ENCODE results near the gene KIF6.

KIF6 gene

DNA sequence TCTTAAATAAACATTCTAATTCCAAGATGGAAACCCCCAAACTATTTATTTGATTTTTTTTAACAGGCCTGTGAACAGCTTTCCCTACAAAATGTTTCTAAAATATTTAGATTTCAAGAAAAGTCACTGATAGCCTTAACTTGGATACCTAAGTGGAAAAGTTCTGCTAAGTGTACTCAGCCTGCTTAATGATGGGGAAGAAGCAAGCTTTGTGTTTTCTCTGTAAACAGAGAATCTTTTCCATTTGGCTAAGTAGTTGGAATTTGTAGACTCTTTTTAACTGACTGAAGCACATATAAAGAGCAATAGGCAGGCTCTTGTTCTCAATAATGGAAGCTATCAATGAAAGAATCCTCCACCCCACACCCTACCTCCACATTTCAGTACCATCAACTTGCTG is 108.2 kb downstream of the KIF6 start:
- Histone ChIP-seq H3K9me3 (ENCODE audit: low read length) (no peaks in the 10 kb centered on the region), H2AFZ (ENCODE audit: low read length) (no peak overlapping the region), H3K27me3 (ENCODE audit: insufficient read depth, low read length) (no peaks in the 10 kb centered on the region), H3K79me2 (ENCODE audit: insufficient read depth, low read length) (no peaks in the 10 kb centered on the region), H3K4me1 (ENCODE audit: insufficient read depth, low read length, severe bottlenecking) (no peaks in the 10 kb centered on the region), H3K36me3 (ENCODE audit: insufficient read depth, low read length) (no peaks in the 10 kb centered on the region), H4K20me1 (ENCODE audit: insufficient read depth, low read length) (no peaks in the 10 kb centered on the region), H3K9me2 (ENCODE audit: low read depth, low read length) (no peaks in the 10 kb centered on the region), H3K9ac (ENCODE audit: low read length) (no peak overlapping the region), H3F3A (ENCODE audit: insufficient read depth, low read length) (no peaks in the 10 kb centered on the region), H3K4me2 (ENCODE audit: low read length) (no peak overlapping the region), H3K4me3 (ENCODE audit: low read depth, low read length, poor library complexity, severe bottlenecking) (no peak overlapping the region), H3K27ac (ENCODE audit: low read depth, low read length, poor library complexity, severe bottlenecking) (no peak overlapping the region)
- no peak for TF ChIP-seq EZH2 (IDR thresholded peaks at IDR 0.05; ENCODE audit: borderline replicate concordance, low read length)
- TF ChIP-seq, protein P1, sequence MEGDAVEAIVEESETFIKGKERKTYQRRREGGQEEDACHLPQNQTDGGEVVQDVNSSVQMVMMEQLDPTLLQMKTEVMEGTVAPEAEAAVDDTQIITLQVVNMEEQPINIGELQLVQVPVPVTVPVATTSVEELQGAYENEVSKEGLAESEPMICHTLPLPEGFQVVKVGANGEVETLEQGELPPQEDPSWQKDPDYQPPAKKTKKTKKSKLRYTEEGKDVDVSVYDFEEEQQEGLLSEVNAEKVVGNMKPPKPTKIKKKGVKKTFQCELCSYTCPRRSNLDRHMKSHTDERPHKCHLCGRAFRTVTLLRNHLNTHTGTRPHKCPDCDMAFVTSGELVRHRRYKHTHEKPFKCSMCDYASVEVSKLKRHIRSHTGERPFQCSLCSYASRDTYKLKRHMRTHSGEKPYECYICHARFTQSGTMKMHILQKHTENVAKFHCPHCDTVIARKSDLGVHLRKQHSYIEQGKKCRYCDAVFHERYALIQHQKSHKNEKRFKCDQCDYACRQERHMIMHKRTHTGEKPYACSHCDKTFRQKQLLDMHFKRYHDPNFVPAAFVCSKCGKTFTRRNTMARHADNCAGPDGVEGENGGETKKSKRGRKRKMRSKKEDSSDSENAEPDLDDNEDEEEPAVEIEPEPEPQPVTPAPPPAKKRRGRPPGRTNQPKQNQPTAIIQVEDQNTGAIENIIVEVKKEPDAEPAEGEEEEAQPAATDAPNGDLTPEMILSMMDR (IDR thresholded peaks at IDR 0.05; ENCODE audit: low read length): no peak

DNA sequence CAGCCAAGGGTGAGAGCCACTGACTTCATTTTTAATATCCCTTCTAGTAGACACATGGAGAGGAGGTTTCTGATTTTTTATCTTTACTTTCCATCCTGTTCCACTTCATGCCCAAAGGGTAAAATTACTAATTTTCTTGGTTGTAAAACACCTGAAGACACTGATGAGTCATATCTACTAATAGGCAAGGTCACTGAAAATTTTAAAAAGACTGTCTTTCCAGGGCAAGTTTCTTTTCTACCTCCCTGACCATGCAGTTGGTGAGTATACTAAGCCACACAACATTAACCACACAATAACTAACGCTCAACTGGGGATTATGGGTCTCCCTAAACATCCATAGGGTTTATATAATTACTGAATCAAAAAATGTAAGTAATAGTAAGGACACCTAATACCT is 109.6 kb downstream of the KIF6 start:
- no peak overlapping the region for H3K9ac ChIP-seq (ENCODE audit: low read length)
- H4K20me1 ChIP-seq (ENCODE audit: insufficient read depth, low read length): no peaks in the 10 kb centered on the region
- no peaks in the 10 kb centered on the region for H3K9me2 ChIP-seq (ENCODE audit: low read depth, low read length)
- H3K79me2 ChIP-seq (ENCODE audit: insufficient read depth, low read length): no peaks in the 10 kb centered on the region
- no peaks in the 10 kb centered on the region for H3K36me3 ChIP-seq (ENCODE audit: insufficient read depth, low read length)
- TF ChIP-seq EZH2 (IDR thresholded peaks at IDR 0.05; ENCODE audit: borderline replicate concordance, low read length): no peak
- TF ChIP-seq, protein P1 (IDR thresholded peaks at IDR 0.05; ENCODE audit: low read length): no peak
- H3K4me3 ChIP-seq (ENCODE audit: low read depth, low read length, poor library complexity, severe bottlenecking): no peak overlapping the region
- H3K27ac ChIP-seq (ENCODE audit: low read depth, low read length, poor library complexity, severe bottlenecking): no peak overlapping the region
- no peak overlapping the region for H2AFZ ChIP-seq (ENCODE audit: low read length)
- no peaks in the 10 kb centered on the region for H3K9me3 ChIP-seq (ENCODE audit: low read length)
- no peaks in the 10 kb centered on the region for H3F3A ChIP-seq (ENCODE audit: insufficient read depth, low read length)
- H3K27me3 ChIP-seq (ENCODE audit: insufficient read depth, low read length): no peaks in the 10 kb centered on the region
- no peak overlapping the region for H3K4me2 ChIP-seq (ENCODE audit: low read length)
- no peaks in the 10 kb centered on the region for H3K4me1 ChIP-seq (ENCODE audit: insufficient read depth, low read length, severe bottlenecking)

DNA sequence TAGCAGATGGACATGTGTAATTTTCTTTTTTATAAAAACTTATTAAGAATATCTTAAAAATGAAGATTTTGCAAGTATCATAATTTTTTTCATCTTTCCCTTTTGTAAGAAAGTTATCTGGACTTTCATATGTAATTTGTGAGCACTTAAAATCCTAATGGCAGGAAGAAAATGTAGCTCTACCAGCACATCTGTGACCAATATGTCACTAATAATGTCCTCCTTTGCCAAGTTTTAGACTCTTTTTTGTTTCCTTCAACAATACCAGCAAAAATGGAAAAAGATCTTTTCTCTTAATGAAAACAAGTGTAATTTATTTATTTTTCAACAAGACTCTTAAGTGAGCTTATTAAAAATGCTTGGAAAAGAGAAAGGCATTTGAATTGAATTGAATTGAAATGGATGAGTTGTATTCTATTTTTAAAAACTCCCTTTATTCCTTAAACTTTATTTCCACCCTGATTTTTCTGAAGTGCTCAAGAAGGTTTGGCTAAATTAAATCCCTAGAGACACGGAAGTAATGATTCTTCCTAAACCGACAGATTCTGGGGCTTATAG is 110.7 kb downstream of the KIF6 start:
- Histone ChIP-seq H3K4me1 (ENCODE audit: insufficient read depth, low read length, severe bottlenecking) (no peaks in the 10 kb centered on the region), H3K36me3 (ENCODE audit: insufficient read depth, low read length) (no peaks in the 10 kb centered on the region), H3K4me2 (ENCODE audit: low read length) (no peak overlapping the region), H3K79me2 (ENCODE audit: insufficient read depth, low read length) (no peaks in the 10 kb centered on the region), H4K20me1 (ENCODE audit: insufficient read depth, low read length) (no peaks in the 10 kb centered on the region), H3K9me3 (ENCODE audit: low read length) (no peaks in the 10 kb centered on the region), H3K4me3 (ENCODE audit: low read depth, low read length, poor library complexity, severe bottlenecking) (no peak overlapping the region), H3K9ac (ENCODE audit: low read length) (no peak overlapping the region), H2AFZ (ENCODE audit: low read length) (no peak overlapping the region), H3K27me3 (ENCODE audit: insufficient read depth, low read length) (no peaks in the 10 kb centered on the region), H3F3A (ENCODE audit: insufficient read depth, low read length) (no peaks in the 10 kb centered on the region), H3K27ac (ENCODE audit: low read depth, low read length, poor library complexity, severe bottlenecking) (no peak overlapping the region), H3K9me2 (ENCODE audit: low read depth, low read length) (no peaks in the 10 kb centered on the region)
- TF ChIP-seq, protein P1 (IDR thresholded peaks at IDR 0.05; ENCODE audit: low read length): no peak
- TF ChIP-seq EZH2 (IDR thresholded peaks at IDR 0.05; ENCODE audit: borderline replicate concordance, low read length): no peak

Measured in OCI-LY1 (cell line).